Activated CD4-positive, CD25-positive, alpha-beta regulatory T cell treated with anti-CD3 and anti-CD28 coated beads, Interleukin-2, amount 50 U/mL, for 72 hours (primary cell): ENCODE measurements around the gene PTGIR.

ENCODE experiments used
- DNase-seq: peaks from one replicate; pipeline ENCODE4 v3.0.0; 2021

PTGIR gene, protein sequence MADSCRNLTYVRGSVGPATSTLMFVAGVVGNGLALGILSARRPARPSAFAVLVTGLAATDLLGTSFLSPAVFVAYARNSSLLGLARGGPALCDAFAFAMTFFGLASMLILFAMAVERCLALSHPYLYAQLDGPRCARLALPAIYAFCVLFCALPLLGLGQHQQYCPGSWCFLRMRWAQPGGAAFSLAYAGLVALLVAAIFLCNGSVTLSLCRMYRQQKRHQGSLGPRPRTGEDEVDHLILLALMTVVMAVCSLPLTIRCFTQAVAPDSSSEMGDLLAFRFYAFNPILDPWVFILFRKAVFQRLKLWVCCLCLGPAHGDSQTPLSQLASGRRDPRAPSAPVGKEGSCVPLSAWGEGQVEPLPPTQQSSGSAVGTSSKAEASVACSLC

DNA sequence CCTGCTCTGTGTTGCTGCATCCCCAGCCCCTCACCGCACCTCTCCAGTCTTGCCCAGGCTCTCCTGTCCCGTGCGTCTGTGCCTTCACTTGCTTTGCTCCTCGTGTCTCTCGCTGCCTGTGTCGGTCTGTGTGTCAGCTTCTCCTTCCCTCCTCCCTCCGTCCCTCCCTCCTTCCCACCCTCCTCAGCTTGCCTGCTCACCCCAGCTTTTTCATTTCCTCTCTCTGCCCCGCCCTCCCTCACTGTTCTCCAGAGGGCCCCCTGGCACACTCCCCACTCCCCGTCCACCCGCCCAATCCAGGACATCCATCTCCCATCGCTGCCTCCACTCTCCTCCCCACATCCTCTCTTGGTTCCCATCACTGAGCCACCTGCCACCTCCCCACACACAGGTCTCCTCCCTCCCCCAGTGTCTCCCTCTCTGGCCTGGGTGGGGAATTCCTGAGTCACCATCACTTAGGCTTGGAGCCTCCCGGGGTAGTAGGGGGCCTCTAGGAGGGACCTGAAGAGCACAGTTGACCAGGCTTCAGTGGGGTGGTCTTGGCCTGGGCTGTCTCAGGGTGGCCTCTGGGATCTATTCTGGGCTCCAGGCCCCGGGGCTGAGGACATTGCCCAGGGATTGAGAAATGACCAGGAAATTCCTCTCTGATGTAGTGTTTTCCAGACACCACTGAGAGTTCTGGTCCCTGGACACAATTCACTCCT, at the start of gene PTGIR:
Gene PTGIR (minus strand): TSS at position 132 of the 704 bp plus-strand sequence. CDS start 864 bp downstream, outside the sequence.
- no peak for DNase-seq

DNA sequence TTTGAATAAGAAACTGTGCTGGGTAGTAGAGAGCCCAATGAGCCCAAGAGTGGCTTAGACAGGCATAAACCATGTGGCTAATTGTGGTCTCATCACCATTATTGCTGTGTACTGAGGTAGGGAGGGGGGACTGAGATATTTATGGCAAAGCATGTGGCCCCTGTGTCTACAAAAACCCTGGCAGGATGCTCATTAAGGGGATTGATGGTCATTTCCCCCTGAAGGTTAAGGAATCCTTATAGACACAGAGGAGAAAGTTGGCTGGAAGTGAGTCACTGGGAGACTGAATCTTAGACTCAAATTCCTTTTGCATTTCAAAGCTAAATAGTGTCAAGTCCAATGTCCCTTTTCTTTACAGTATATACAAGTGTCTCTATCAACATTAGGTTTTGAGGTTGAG, 45.9 kb upstream of the PTGIR start:
- no peak for DNase-seq

DNA sequence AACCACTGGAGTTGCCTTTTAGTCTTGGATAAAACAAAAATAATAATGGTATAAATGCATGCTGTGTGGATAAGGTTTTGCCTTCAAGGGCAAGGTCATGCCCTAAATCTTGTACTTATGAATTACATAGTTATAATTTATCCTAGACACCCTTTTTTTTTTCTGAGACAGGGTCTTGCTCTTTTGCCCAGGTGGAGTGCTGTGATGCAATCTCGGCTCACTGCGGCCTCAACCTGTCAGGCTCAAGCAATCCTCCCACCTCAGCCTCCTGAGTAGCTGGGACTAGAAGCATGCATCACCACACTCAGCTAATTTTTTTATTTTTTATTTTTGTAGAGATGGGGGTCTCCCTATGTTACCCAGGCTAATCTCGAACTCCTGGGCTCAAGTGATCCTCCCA, 43.8 kb upstream of the PTGIR start:
- no peak for DNase-seq

DNA sequence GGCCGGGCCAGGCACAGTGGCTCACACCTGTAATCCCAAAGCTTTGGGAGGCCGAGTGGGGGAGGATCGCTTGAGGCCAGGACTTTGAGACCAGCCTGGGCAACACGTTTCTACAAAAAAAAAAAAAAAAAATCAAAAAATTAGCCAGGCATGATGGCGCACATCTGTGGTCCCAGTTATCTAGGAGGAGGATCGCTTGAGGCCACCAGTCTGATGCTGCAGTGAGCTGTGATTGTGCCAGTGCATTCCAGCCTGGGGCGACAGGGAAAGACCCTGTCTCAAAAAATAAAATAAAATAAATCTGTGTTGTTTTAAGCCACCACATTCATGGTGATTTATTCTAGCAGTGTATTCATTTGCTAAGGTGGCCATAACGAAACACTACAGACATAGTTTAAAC, 40.2 kb upstream of the PTGIR start:
- no peak for DNase-seq

DNA sequence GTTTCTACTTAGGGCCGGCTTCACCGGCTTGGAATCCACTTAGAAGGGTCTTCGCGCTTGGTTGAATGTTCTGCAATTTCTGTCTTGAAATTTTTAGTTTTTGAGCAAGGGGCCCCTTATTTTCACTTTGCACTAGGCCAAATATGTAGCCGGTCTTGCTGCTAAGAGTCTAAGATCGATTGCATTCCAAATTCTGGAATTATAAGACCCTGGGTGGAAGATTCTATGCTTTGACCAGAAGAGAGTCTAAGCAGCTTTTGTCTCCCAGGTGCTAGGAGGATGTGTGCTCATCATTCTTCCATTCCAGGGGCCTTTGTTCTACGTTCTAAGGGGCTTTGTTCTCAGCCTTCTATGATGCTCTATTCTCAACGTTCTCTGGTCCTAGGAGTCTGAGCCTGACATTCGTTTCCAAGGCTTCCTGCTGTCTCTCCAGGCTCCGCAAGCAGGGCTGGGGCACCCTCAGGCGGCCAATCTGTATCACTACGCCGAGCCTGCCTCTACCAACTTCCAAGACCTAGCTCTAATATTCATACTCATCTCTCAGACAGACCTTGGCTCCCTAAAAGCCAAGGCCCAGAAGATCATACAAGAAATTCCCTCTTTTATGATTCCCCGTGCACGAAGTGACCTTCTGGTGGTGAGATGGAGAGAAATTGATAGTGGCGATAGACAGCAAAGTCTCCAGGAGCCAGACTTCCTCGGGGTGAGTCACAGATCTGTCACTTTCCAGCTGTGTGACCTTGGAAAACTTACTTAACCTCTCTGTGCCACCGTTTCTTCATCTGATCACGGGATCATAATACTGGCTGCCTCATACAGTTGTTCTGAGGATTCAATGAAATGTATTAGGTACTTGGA, 37.1 kb upstream of the PTGIR start:
- peak; percentile 64 for DNase-seq

DNA sequence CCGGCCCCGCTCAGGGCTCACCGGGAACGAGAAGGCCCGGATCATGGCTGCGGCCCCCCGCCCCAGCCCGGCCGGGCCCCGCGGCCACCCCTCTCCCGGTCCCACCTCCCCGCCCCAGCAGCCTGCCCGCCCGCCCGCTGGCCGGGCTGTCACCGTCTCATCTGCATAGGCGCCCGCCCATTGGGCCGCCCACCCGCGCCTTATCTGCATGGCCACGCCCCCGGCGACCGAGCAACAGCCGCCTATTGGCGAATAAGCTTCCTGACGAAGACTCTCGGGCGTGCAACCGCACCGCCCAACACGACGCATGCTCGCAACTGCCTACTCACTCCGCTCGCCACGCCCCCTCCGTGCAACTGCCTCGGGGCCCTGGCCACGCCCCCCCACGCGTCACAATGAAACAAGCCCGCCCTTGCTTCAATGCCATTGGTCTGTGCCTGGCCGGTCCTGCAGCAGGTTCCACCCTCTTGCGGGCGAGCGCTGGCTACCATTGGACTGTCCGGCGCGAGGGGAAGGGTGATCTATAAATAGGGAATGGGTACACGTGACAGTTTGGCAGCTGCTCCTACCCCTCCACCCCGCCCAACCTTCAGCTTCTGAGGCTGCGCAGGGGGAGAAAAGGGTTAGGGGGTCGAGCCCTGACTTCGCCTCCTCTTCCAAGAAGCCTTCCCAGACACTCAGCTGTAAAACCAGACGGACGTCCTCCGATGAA, 36.3 kb upstream of the PTGIR start, which contains the start of gene DACT3:
Gene DACT3 (minus strand): TSS at position 163 of the 712 bp plus-strand sequence. CDS start 118 bp downstream, at position 45.
- DNase-seq, result peak; percentile 100

DNA sequence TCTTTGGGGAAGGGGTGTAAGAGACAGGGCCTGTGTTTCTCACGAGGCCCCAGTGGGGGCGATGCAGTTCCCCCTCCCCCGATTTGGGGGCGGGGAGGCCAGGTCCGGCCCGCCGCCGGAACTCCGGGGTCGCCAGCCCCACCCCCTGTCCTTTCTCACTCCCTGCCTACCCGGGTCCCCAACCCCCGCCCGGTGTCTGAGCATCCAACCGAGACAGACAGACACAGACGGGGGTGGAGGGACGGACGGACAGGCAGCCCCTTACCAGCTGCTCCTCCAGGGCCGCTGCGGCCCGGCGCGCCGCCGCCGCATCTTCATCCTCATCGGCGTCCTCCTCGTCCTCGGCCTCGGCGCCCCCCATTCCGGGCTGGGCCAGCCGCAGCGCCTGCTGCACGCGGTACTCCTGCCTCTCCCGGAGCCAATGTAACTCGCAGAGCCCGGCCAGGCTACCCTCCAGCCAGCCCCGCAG, 35.7 kb upstream of the PTGIR start:
- peak; percentile 41 for DNase-seq

DNA sequence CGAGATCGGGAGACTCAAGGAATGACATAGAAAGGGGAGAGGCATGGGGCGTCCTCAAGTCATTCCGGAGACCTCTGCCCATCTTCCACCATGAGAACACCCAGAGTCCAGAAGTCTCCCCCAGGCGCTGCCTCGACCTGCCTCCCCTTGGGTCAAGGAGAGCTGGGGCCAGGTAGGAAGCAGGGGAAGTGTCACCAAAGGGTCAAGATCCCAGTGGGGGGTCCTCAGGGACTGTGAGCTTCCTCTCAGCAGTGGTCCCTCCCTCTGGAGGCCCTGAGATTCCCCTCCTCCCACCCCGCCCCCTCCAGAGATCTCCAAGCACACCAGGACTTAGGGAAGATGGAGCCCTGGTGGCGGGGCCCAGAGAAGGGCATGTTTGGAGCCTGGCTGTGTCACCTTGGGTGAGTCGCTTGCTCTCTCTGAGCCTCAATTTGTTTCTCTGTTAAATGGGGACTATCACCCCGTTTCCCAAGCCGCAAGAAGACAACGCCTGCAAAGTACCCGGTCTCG, 35.2 kb upstream of the PTGIR start:
- no peak for DNase-seq

DNA sequence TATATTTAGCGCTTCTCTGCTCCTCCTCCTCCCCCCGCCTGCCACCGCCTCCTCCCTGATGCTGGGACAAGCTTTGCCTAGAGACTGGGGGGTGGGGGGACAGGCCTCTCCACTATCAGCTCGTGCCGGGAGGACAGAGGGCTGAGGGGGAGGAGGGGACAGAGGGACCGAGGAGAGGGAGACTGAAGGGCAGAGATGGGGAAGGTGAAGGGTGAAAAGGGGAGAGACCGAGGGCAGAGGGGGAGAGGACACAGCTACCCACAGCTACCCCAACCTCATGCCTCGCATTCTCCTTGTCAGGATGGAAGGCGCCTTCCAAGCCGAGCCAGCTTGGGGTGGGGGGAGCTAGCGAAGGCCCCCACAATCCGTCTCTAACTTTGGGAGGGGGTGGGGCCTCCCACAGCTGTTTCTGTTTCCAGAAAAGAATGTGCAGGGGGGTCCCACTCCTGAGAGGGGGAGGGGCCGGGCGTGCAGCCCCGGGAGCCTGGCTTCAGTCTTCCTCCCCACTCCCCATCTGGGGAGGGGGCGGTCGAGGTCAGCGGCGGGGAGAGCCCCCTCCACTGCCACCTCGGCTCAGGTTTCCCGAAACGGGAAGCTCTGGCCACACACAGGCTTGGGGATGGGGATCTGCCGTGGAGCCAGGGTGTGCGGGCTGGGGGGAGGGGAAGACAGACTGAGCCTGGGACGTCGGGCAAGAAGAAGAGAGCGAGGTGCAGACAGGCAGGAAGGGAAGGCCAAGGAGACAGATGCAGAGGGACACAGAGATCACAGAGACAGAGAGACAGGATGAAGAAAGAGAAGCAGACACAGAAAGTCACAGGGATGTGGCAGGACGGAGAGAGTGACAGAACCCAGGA, 34.5 kb upstream of the PTGIR start:
- DNase-seq, result no peak

DNA sequence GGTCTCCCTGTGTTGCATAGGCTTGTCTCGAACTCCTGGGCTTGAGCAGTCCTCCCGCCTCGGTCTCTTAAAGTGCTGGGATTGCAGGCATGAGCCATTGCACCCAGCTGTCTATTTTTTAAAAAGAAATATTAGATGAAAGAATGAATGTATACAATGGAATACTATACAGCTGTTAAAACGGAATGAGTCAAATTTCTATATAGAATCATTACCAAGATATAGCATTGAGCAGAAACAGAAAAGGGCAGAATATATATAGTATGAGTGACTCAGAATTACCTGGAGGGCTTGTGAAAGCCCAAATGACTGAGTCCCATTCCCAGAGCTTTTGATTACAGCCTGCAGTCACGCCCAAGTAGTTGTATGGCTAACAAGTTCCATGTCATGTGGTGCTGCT, 31.7 kb upstream of the PTGIR start:
- no peak for DNase-seq

DNA sequence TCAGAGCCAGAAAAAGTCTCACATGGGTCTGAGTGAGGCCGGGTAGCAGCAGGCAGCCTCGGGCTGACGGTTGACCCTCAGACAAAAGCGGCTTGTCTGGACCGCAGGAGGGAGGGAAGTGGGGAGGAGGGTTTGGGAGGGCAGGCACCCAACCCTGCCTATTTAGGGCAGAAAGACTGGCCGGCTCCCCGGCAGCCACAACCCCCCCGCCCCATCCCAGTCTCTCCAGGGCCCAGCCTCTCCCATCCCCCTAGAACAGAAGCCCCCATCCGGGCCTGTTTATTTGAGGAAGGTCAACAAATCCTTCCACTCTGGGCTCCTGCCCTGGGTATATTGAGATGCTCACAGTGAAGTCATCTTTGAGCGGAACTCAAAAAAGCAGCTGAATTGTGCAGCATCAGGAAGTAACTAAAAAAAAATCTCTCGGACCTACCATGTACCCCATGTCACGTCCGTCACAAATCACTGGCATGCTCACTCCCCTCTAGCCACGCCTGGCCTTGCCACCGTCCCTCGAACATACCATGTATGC, 29.8 kb upstream of the PTGIR start:
- DNase-seq, result no peak

DNA sequence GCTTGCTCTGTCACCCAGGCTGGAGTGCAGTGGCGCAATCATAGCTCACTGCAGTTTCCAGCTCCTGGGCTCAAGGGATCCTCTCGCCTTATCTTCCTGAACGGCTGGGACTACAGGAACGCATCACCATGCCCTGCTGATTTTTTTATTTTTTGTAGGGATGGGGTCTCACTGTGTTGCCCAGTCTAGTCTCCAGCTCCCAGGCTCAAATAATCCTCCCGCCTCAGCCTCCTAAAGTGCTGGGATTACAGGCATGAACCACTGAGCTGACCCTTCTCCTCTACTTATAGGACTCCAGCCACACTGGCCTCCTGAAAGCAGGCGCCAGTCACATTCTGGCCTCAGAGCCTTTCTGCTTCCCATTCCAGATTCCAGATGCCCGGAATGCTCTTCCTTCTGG, 25.6 kb upstream of the PTGIR start:
- no peak for DNase-seq

DNA sequence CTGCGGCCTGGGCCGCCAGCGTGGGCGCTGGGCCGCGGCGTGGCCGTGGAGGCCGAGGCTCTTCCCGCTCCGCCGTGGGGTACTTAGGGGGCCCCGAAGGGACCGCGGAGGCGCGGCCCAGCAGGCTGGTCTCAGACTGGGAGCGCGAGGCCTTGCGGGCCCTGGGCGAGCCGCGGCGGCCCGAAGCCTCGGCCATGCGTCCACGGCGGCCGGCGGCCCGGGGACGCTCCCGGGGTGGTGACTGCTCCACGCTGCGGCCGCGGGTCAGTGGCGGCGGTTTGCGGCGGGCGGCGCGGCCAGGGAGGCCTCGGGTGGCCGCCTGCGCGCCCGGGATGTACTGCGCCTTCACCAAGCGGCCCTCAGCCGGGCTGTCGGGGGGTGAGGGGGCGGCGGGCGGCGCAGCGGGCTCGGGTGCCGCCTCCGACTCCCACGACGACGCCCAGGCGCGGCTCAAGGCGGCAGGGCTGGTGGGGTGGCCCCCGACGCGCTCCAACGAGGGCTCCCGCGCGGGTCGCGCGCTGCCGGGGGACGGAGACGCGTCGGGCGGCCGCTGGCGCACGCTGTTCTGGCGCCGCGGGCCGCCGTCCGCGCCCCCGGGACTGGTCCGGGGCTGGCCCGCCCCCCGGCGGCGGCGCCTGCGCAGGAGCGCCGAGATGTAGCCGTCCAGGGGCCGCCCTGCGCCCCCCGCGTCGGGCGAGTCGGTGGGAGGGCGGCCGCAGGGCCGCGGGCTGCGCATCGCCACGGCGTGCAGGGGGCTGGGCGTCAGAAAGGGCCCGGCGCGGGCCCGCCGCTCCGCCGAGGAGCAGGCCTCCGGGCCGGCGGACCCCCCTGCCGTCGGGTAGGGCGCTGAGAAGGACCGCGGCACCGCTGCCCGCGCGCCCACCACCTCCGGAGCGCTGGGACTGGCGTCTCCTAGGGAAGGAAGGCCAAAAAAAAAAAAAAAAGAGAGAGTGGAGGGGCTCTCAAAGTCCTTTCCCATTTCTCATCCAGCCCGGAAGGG, 24.4 kb upstream of the PTGIR start:
- no peak for DNase-seq

DNA sequence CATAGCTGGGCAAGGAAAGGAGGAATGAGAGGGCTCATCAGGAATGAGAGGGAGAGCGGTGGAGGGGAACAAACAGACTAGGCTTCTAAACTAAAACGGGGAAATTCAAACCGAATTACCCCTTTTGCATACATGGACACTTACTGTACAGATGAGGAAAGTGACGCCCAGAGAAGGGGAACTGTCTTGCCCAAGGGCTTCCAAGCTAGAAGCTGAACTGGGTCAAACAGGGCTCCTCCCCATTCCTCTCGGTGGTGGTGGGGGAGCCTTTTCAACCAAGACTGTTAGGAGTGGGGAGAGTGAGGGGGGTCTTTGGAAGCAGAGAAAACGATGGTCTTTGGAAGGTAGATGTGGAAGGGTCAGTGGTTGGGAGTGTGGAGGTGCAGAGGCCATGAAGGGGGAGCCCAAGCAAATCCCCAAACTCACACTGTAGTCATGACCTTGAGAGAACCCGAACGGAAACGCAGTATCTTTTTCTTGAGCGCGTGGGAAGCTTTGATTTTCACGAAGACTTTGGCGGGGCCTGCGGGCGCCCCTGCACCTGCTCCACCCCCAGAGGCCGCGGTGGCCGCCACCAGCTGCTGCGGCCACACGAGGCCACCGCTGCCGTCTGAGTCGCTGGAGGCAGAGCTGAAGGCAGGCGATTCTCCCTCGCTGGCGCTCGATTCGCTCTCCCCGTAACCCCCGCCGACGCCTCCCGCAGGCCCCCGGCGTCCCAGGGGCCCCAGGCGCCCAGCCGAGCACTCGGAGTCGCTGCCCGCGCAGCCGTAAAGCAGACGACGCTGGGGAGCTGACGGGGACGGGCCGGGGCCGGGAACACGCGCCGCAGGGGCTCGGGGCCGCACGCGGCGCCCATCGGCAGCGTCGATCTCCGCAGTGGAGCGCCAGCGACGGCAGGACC, 23.4 kb upstream of the PTGIR start:
- DNase-seq, result no peak

DNA sequence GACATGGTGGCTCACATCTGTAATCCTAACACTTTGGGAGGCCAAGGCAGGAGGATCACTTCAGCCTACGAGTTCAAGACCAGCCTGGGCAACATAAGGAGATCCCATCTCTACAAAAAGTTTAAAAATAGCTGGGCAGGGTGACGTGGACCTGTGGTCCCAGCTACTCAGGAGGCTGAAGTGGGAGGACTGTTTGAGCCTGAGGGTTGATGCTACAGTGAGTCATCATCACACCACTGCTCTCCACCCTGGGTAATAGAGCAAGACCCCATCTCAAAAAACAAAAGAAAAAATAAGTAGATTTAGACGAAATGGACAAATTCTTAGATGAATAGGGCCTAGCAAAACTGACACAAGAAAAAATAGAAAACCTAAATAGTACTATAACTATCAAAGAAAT, 21.5 kb upstream of the PTGIR start:
- DNase-seq, result no peak

DNA sequence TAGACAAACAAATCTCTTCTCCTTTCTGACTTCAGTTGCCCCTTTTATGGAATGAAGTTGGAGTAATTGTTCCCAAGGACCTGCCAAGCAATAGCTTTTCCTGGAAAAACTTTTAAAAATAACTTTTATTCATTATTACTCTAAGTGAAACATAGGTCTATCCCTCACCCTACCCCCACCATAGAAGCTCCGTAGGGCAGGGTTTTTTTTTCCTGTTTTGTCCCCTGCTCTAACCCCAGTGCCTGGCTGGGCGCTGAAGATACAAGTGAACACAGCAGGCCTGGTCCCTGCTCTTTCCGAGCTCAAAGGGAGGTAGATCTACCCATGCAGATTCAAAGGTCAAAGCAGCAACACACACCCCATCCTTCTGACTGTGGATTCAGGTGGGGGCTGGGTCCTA, 19.8 kb upstream of the PTGIR start:
- DNase-seq, result no peak

DNA sequence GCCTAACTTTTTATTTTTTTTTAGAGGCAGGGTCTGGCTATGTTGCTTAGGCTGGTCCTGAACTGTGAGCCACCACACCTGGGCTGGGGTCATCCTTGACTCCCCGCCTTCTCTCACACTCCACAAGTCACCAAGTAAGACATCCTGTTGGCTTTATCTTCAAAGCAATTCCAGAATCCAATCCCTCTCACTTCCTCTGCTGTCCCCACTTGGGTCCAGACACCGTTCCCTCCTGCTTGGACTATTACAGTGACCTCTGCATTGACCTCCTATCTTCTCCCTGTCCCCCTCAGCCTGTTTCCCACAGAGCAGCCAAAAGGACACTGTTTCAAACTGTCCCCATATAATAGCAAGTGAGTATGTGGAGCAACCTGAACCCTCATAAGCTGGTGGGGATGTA, 15.8 kb upstream of the PTGIR start:
- no peak for DNase-seq

DNA sequence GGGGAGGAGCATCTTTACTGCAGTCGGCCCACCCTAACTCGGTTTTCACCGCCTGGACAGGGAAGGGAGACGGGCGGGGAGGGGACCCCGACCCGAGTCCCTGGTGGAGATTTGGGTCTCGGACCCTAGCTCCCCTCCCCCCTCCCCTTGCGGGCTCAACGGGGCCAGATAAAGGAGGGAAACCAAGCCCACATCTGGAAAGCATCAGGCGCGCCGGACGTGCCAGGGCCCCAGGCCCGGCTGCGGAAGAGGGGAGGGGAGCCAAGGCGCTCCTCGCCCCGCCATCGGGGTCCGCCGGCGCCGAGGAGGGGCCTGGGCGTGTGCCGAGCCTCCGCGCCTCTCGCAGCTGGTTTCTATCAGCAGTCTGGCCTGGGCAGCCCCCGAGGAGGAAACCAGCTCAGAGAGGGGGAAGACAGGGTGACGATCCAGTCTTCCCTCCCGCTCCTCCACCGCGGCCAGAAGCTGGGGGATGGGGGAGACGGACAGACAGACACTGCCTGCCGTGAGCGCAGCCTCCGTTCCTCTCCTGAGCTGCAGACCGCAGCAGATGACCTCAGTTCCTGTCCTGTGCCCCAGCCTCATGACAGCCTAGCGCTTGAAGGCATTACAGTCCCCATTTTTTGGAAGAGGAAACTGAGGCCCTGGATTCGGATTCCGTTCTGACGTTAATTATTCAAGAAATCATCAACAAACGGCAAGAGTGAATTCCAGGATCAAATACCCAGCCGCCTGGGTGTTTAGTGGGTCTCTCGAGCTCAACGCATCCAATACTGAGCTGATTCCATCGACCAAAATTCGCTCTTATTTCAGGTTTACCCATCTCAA, 14.7 kb upstream of the PTGIR start:
- DNase-seq, result peak; percentile 57
